IMR-90 (cell line): ENCODE measurements around the gene MCM3AP. TPM values are rescaled to one million over a fixed set of nuclear protein-coding genes. Genes with fewer than 3 reads are reported as not detected.

ENCODE experiments used
- ATAC-seq: fragments of 200-7000 bp; cut with Tn5 transposase; 2 replicates; pipeline ENCODE4 v1.9.1; 2020; ENCODE audit warnings: low read depth, mild to moderate bottlenecking, moderate library complexity
- BruUV-seq: library from RNA; stranded (reverse); fragments of 400-500 nt; replicated peaks from 2 replicates; lab custom pipeline; 2021; lab: Mats Ljungman, UMichigan
- CTCF ChIA-PET: fragments of 300-600 bp; formaldehyde crosslinking; extraction: SDS; loops from one replicate; lab custom pipeline; 2021; ENCODE audit warnings: antibody characterized with exemption; lab: Yijun Ruan, JAX
- POLR2A ChIA-PET: fragments of 300-600 bp; sonication (Branson Sonifier 250); formaldehyde crosslinking; loops from one replicate; lab custom pipeline; 2022; ENCODE audit warnings: antibody characterized with exemption; ENCODE audit not compliant: unreplicated experiment; lab: Charles Lee
- DNase-seq: peaks from one replicate; pipeline ENCODE4 v3.0.0; 2013
- H2AFZ ChIP-seq: replicated peaks from 2 replicates; pipeline ENCODE3; 2013; ENCODE audit warnings: low read length, mild to moderate bottlenecking; ENCODE audit not compliant: poor library complexity
- H2AK5ac ChIP-seq: 2 replicates; pipeline ENCODE4 v1.6.1; 2013; ENCODE audit warnings: low read depth, low read length, inconsistent platforms
- H2AK9ac ChIP-seq: replicated peaks from 2 replicates; pipeline ENCODE3; 2013; ENCODE audit warnings: mild to moderate bottlenecking, low read depth, low read length, moderate library complexity; ENCODE audit not compliant: poor library complexity
- H2BK120ac ChIP-seq: 2 replicates; pipeline ENCODE4 v1.6.1; 2013; ENCODE audit warnings: low read depth, low read length, inconsistent platforms
- H2BK15ac ChIP-seq: 3 replicates; pipeline ENCODE4 v1.6.1; 2013; ENCODE audit warnings: low read depth, low read length, inconsistent platforms
- H2BK20ac ChIP-seq: 2 replicates; pipeline ENCODE4 v1.6.1; 2013; ENCODE audit warnings: low read depth, mild to moderate bottlenecking, inconsistent platforms, low read length, moderate library complexity
- H2BK5ac ChIP-seq: 2 replicates; pipeline ENCODE4 v1.6.1; 2013; ENCODE audit warnings: mild to moderate bottlenecking, low read depth, low read length, inconsistent platforms; ENCODE audit not compliant: poor library complexity, severe bottlenecking
- H3K14ac ChIP-seq: replicated peaks from 2 replicates; pipeline ENCODE4 v1.6.1; 2013; ENCODE audit warnings: low read depth, low read length, inconsistent platforms
- H3K18ac ChIP-seq: 2 replicates; pipeline ENCODE4 v1.6.1; 2013; ENCODE audit warnings: low read depth, low read length, control low read depth
- H3K23ac ChIP-seq: 2 replicates; pipeline ENCODE4 v1.6.1; 2013; ENCODE audit warnings: low read depth, low read length, inconsistent platforms
- H3K27ac ChIP-seq: 2 replicates; pipeline ENCODE4 v1.5.1; 2013; ENCODE audit warnings: mild to moderate bottlenecking, control low read depth, low read length; ENCODE audit not compliant: insufficient read depth
- H3K27me3 ChIP-seq: 2 replicates; pipeline ENCODE4 v1.6.1; 2013; ENCODE audit warnings: low read length; ENCODE audit not compliant: control insufficient read depth, insufficient read depth
- H3K36me3 ChIP-seq: 2 replicates; pipeline ENCODE4 v1.6.1; 2013; ENCODE audit warnings: low read length, mixed read lengths; ENCODE audit not compliant: control insufficient read depth, insufficient read depth
- H3K4ac ChIP-seq: 2 replicates; pipeline ENCODE4 v1.6.1; 2013; ENCODE audit warnings: low read depth, low read length, inconsistent platforms
- H3K4me1 ChIP-seq: 2 replicates; pipeline ENCODE4 v1.6.1; 2013; ENCODE audit warnings: low read length, mixed read lengths; ENCODE audit not compliant: control insufficient read depth, insufficient read depth
- H3K4me2 ChIP-seq: 2 replicates; pipeline ENCODE4 v1.6.1; 2013; ENCODE audit warnings: low read depth, mild to moderate bottlenecking, control low read depth, low read length, moderate library complexity
- H3K4me3 ChIP-seq: 2 replicates; pipeline ENCODE4 v1.5.1; 2013; ENCODE audit warnings: low read depth, mild to moderate bottlenecking, control low read depth, low read length, moderate library complexity; ENCODE audit not compliant: insufficient read depth
- H3K56ac ChIP-seq: 2 replicates; pipeline ENCODE4 v1.6.1; 2013; ENCODE audit warnings: low read length, inconsistent platforms; ENCODE audit not compliant: insufficient read depth; ENCODE audit errors: extremely low read depth
- H3K79me1 ChIP-seq, 2 experiments: 2 replicates each; pipeline ENCODE4 v1.6.1; 2013; ENCODE audit warnings: low read length in 2 of 2, inconsistent platforms in 1 of 2, low read depth in 1 of 2
- H3K9ac ChIP-seq: 2 replicates; pipeline ENCODE4 v1.6.1; 2013; ENCODE audit warnings: low read depth, low read length, control low read depth
- H3K9me1 ChIP-seq: 2 replicates; pipeline ENCODE4 v1.6.1; 2013; ENCODE audit warnings: low read length, inconsistent platforms; ENCODE audit not compliant: insufficient read depth
- H3K9me3 ChIP-seq: 2 replicates; pipeline ENCODE4 v1.6.1; 2013; ENCODE audit warnings: low read length; ENCODE audit not compliant: control insufficient read depth, insufficient read depth
- H4K20me1 ChIP-seq: 2 replicates; pipeline ENCODE4 v1.6.1; 2013; ENCODE audit warnings: low read length, inconsistent platforms; ENCODE audit not compliant: insufficient read depth
- H4K5ac ChIP-seq: 2 replicates; pipeline ENCODE4 v1.6.1; 2013; ENCODE audit warnings: mild to moderate bottlenecking, low read depth, low read length, control low read depth
- H4K8ac ChIP-seq, 2 experiments: 2 replicates each; pipeline ENCODE4 v1.6.1; 2013; ENCODE audit warnings: low read depth in 2 of 2, low read length in 2 of 2, control low read depth in 1 of 2, inconsistent platforms in 1 of 2
- H4K91ac ChIP-seq: 2 replicates; pipeline ENCODE4 v1.6.1; 2013; ENCODE audit warnings: low read depth, low read length, inconsistent platforms; ENCODE audit not compliant: insufficient read depth
- BHLHE40 ChIP-seq: fragments of 150-350 bp; IDR thresholded peaks from 2 replicates; pipeline ENCODE4 v1.6.1; 2016; ENCODE audit warnings: mild to moderate bottlenecking, low read depth, low read length
- CHD1 ChIP-seq: IDR thresholded peaks from 2 replicates; pipeline ENCODE4 v1.6.1; 2012; ENCODE audit warnings: low read depth, low read length, improper control_type of control experiment
- MAZ ChIP-seq: IDR thresholded peaks from 2 replicates; pipeline ENCODE4 v1.6.1; 2012; ENCODE audit warnings: low read depth, mild to moderate bottlenecking, low read length, improper control_type of control experiment, moderate library complexity, borderline replicate concordance
- POLR2A ChIP-seq: IDR thresholded peaks from 2 replicates; pipeline ENCODE4 v1.6.1; 2012; ENCODE audit warnings: mild to moderate bottlenecking, low read depth, low read length
- RAD21 ChIP-seq: IDR thresholded peaks from 2 replicates; pipeline ENCODE4 v1.6.1; 2012; ENCODE audit warnings: low read length, improper control_type of control experiment
- RCOR1 ChIP-seq: IDR thresholded peaks from 2 replicates; pipeline ENCODE4 v1.6.1; 2012; ENCODE audit warnings: mild to moderate bottlenecking, low read length, improper control_type of control experiment; ENCODE audit not compliant: insufficient replicate concordance
- RFX5 ChIP-seq: IDR thresholded peaks from 2 replicates; pipeline ENCODE4 v1.8.0; 2012; ENCODE audit warnings: low read depth, mild to moderate bottlenecking, low read length, moderate library complexity
- SMC3 ChIP-seq: fragments of 150-350 bp; IDR thresholded peaks from 2 replicates; pipeline ENCODE4 v1.6.1; 2016; ENCODE audit warnings: low read depth, mild to moderate bottlenecking, antibody characterized with exemption, low read length, moderate library complexity
- WGBS, 2 experiments: methylation state at CpG; one replicate each; pipeline versions ENCODE4 v1.1.5 to v1.1.7; 2013; ENCODE audit warnings: missing lambda C conversion rate in 2 of 2; ENCODE audit not compliant: insufficient read length in 1 of 2; ENCODE audit errors: extremely low coverage in 2 of 2; 5-methylcytosine and 5-hydroxymethylcytosine counted together
- dilution Hi-C: fragments of 300-500 bp; cut with HindIII; formaldehyde crosslinking; loops from one replicate; pipeline ENCODE4 v1.14.3; 2018; ENCODE audit warnings: low sequenced_read_pairs; ENCODE audit not compliant: unreplicated experiment
- in situ Hi-C: fragments of 300-500 bp; cut with MboI; formaldehyde crosslinking; loops from 3 replicates; pipeline ENCODE4 v1.14.3; 2019; ENCODE audit warnings: low sequenced_read_pairs, inconsistent platforms, mixed read lengths
- intact Hi-C: fragments of 100-400 bp; cut with micrococcal nuclease; formaldehyde crosslinking; loops from 2 replicates; pipeline ENCODE4 v1.10.0; 2022
- polyA plus RNA-seq, 3 experiments: library from polyadenylated mRNA; depleted of rRNA; stranded (reverse); fragments of >200 nt; gene quantifications; 2 replicates each; pipeline ENCODE4 v1.2.3, GENCODE V29; 2012; ENCODE audit warnings: low replicate concordance in 1 of 3
- total RNA-seq: library from RNA; depleted of rRNA; stranded (reverse); fragments of >200 nt; gene quantifications from 2 replicates; pipeline ENCODE4 v1.2.3, GENCODE V29; 2012
- TF ChIP-seq, protein P1 (sequence below): fragments of 150-350 bp; IDR thresholded peaks from 2 replicates; pipeline ENCODE4 v1.6.1; 2017; ENCODE audit warnings: mild to moderate bottlenecking, antibody characterized with exemption, low read length, low read depth

Gene MCM3AP
- total and polyA plus RNA-seq, 2 of the 4 experiments (the other 2 are of a cell fraction): 46.5 to 63.1 TPM

DNA sequence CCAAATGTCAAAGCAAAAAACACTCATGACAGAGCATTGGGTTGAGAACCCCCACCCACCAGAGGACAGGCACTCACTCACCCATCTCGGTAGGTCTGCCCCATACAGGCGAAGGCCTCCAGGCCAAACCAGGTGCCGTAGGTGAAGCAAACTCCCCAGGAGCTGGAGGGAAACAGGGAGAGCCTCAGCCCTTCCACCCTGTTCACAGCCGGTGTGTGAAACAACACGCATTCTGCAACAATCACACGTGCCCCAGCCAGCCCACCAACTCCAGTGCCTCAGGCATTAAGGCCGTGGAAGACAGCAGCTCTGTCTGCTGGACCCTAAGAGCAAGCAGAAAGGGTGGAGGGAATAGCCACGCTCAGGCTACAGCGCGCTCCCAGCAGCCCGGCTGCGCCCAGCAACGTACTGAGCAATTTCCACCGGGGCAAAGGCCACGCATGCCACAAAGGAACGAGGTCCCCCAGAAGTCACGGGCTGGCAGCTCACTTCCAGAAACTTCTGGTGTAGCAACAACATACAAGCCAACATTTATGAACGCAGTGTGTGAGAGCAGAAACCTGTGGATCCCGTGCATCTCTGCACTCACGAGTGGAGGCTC is 89.7 kb downstream of the MCM3AP start:
- in situ Hi-C loops: no loop called here
- ChIA-PET POLR2A (no interaction called here), CTCF (no interaction called here)

More for the DNA sequence above, 89.7 kb downstream of the MCM3AP start:
- no peak overlapping the region for H2AK9ac ChIP-seq
- no peaks in the 10 kb centered on the region for H3K9me3 ChIP-seq
- H3K14ac ChIP-seq: no peak overlapping the region
- H3K4me3 ChIP-seq: no peak overlapping the region
- ATAC-seq: no peak
- H4K91ac ChIP-seq: no peak overlapping the region
- dilution Hi-C loops: no loop called here
- H3K27ac ChIP-seq: no peak overlapping the region
- intact Hi-C loops: no loop called here
- H3K9me1 ChIP-seq: peaks cover 14% of the 10 kb centered on the region
- no peak overlapping the region for H3K56ac ChIP-seq
- no peak overlapping the region for H2BK120ac ChIP-seq
- H2BK15ac ChIP-seq: no peak overlapping the region
- H2BK5ac ChIP-seq: no peak overlapping the region
- BruUV-seq: no TSS peak
- peaks cover 8% of the 10 kb centered on the region for H3K4me1 ChIP-seq
- no peak for DNase-seq
- H2BK20ac ChIP-seq: no peak overlapping the region
- H2AK5ac ChIP-seq: no peak overlapping the region
- no peak overlapping the region for H4K8ac ChIP-seq
- peaks cover 46% of the 10 kb centered on the region for H3K36me3 ChIP-seq
- no peak for TF ChIP-seq CHD1
- TF ChIP-seq RFX5: no peak
- no peak for TF ChIP-seq SMC3
- no peak for TF ChIP-seq RAD21
- TF ChIP-seq, protein P1, sequence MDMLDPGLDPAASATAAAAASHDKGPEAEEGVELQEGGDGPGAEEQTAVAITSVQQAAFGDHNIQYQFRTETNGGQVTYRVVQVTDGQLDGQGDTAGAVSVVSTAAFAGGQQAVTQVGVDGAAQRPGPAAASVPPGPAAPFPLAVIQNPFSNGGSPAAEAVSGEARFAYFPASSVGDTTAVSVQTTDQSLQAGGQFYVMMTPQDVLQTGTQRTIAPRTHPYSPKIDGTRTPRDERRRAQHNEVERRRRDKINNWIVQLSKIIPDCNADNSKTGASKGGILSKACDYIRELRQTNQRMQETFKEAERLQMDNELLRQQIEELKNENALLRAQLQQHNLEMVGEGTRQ: no peak
- no peak for TF ChIP-seq BHLHE40
- TF ChIP-seq POLR2A: no peak
- no peak for TF ChIP-seq MAZ
- TF ChIP-seq RCOR1: no peak
- H4K20me1 ChIP-seq: no peaks in the 10 kb centered on the region
- no peak overlapping the region for H3K18ac ChIP-seq
- no peak overlapping the region for H3K23ac ChIP-seq
- no peak overlapping the region for H4K5ac ChIP-seq
- no peak overlapping the region for H3K4ac ChIP-seq
- WGBS, 2 experiments: 95% methylated on average over 11 of the region's 20 CpGs; no CpG with 5 or more reads in 1 of the 2 experiments
- H2AFZ ChIP-seq: no peak overlapping the region
- H3K9ac ChIP-seq: no peak overlapping the region
- 0 out of 4 replicates have a peak, but pooled peaks cover 0 to 3% of the 10 kb centered on the region in 2 experiments for H3K79me1 ChIP-seq
- no peaks in the 10 kb centered on the region for H3K27me3 ChIP-seq
- H3K4me2 ChIP-seq: no peak overlapping the region
